Measurements from ENCODE around the gene TNFRSF6B.

- TF ChIP-seq CTCF (conservative IDR thresholded peaks at IDR 0.05) (no peak), ZFX (IDR thresholded peaks at IDR 0.05) (no peak)
Measured at GRCh38 chr20:63692436-63693082, 3.9 kb upstream of the TNFRSF6B start.
